Adrenal gland (tissue), 5 donors: ENCODE results near the gene HSP90AA1.

Source experiments
- POLR2A ChIP-seq, 2 donors: fragments of 450-650 bp; IDR thresholded peaks; one replicate each; pipeline ENCODE4 v1.6.1; 2017; ENCODE audit warnings: antibody characterized with exemption in 2 of 2, mild to moderate bottlenecking in 2 of 2, moderate library complexity in 1 of 2
- TF ChIP-seq, protein P1 (sequence below), 6 experiments: fragments of 450-650 bp in 4 of 6; fragments of 200-600 bp in 2 of 6; sonication (generic) in 1 of 6; IDR thresholded peaks; 1 replicate in 5 of 6; 2 replicates in 1 of 6; pipeline versions ENCODE4 v1.5.1 to v1.8.0; 2016 to 2021; ENCODE audit warnings: antibody characterized with exemption in 6 of 6, mild to moderate bottlenecking in 2 of 6, moderate library complexity in 1 of 6
- donor health status: DM: no; HTN: no; CAD: no.

DNA sequence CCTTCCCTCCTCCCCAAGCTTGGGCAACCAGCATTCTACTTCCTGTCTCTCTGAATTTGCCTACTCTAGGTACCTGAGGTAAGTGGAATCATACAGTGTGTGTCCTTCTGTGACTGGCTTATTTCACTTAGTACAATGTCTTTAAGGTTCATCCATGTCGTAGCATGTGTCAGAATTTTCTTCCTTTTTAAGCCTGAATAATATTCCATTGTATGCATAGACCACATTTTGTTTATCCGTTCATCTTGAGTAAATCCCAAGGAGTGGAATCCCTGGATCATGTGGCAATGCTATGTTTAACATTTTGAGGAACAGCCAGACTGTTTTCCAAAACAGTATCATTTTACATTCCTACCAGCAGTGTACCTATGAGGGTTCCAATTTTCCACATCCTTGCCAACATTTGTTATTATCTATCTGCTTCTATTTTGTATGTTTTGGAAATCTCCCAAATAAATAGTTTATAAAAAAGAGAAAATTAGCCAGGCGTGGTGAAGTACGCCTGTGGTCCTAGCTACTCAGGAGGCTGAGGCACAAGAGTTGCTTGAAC is 12.4 kb downstream of the HSP90AA1 start:
- TF ChIP-seq, protein P1, sequence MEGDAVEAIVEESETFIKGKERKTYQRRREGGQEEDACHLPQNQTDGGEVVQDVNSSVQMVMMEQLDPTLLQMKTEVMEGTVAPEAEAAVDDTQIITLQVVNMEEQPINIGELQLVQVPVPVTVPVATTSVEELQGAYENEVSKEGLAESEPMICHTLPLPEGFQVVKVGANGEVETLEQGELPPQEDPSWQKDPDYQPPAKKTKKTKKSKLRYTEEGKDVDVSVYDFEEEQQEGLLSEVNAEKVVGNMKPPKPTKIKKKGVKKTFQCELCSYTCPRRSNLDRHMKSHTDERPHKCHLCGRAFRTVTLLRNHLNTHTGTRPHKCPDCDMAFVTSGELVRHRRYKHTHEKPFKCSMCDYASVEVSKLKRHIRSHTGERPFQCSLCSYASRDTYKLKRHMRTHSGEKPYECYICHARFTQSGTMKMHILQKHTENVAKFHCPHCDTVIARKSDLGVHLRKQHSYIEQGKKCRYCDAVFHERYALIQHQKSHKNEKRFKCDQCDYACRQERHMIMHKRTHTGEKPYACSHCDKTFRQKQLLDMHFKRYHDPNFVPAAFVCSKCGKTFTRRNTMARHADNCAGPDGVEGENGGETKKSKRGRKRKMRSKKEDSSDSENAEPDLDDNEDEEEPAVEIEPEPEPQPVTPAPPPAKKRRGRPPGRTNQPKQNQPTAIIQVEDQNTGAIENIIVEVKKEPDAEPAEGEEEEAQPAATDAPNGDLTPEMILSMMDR (IDR thresholded peaks at IDR 0.05) = no peak
- TF ChIP-seq POLR2A (IDR thresholded peaks at IDR 0.05) = no peak
